H1 (cell line): ENCODE measurements around the gene RHBDF1. TPM values are rescaled to one million over a fixed set of nuclear protein-coding genes. Genes with fewer than 3 reads are reported as not detected.

Experiments
- CTCF ChIA-PET: fragments of 300-600 bp; sonication (Branson Sonifier 250); formaldehyde crosslinking; loops from one replicate; lab custom pipeline; 2021; ENCODE audit not compliant: partially characterized antibody; lab: Charles Lee
- POLR2A ChIA-PET: fragments of 300-600 bp; sonication (Branson Sonifier 250); formaldehyde crosslinking; loops from one replicate; lab custom pipeline; 2021; ENCODE audit warnings: inconsistent platforms; ENCODE audit not compliant: partially characterized antibody; lab: Charles Lee
- DNase-seq, 2 experiments: peaks; one replicate each; pipeline versions ENCODE4 v3.0.0 to v3.0.0-alpha.2; 2010 to 2022; ENCODE audit warnings: low spot score in 2 of 2, low read depth in 1 of 2, mixed read lengths in 1 of 2
- FAIRE-seq: peaks from 2 replicates; lab custom pipeline; 2011; peaks lifted over from hg19 to GRCh38; lab: Jason Lieb, UNC
- H2AFZ ChIP-seq: 2 replicates; pipeline ENCODE4 v1.8.1; 2012; ENCODE audit warnings: low read length, inconsistent platforms
- H2AK5ac ChIP-seq: 2 replicates; pipeline ENCODE4 v1.6.1; 2013; ENCODE audit warnings: low read depth, low read length
- H2BK120ac ChIP-seq: replicated peaks from 2 replicates; pipeline ENCODE3; 2013; ENCODE audit warnings: low read depth, low read length, inconsistent platforms
- H2BK12ac ChIP-seq: 2 replicates; pipeline ENCODE4 v1.6.1; 2013; ENCODE audit warnings: low read depth, low read length
- H2BK15ac ChIP-seq: 2 replicates; pipeline ENCODE4 v1.6.1; 2013; ENCODE audit warnings: low read length
- H2BK20ac ChIP-seq: 2 replicates; pipeline ENCODE4 v1.6.1; 2013; ENCODE audit warnings: low read length
- H2BK5ac ChIP-seq: 2 replicates; pipeline ENCODE4 v1.6.1; 2013; ENCODE audit warnings: low read depth, low read length
- H3K14ac ChIP-seq: 2 replicates; pipeline ENCODE4 v1.6.1; 2013; ENCODE audit warnings: inconsistent platforms; ENCODE audit not compliant: insufficient read length
- H3K18ac ChIP-seq: 2 replicates; pipeline ENCODE4 v1.6.1; 2013; ENCODE audit warnings: low read length; ENCODE audit errors: extremely low read depth
- H3K23ac ChIP-seq: 2 replicates; pipeline ENCODE4 v1.6.1; 2013; ENCODE audit warnings: inconsistent platforms; ENCODE audit not compliant: insufficient read length
- H3K23me2 ChIP-seq: 2 replicates; pipeline ENCODE4 v1.6.1; 2013; ENCODE audit warnings: low read depth, low read length
- H3K27ac ChIP-seq: 2 replicates; pipeline ENCODE4 v1.6.1; 2011; ENCODE audit warnings: low read depth, low read length, inconsistent platforms
- H3K27me3 ChIP-seq, 4 experiments: replicated peaks in 1 of 4; 1 replicate in 1 of 4; 2 replicates in 3 of 4; pipeline versions ENCODE4 v1.6.1 to v1.8.1; 2011 to 2013; ENCODE audit warnings: low read length in 3 of 4, mild to moderate bottlenecking in 3 of 4, inconsistent platforms in 2 of 4, mixed read lengths in 2 of 4, moderate library complexity in 1 of 4; ENCODE audit not compliant: control insufficient read depth in 3 of 4, insufficient read depth in 3 of 4; ENCODE audit errors: extremely low read depth in 1 of 4
- H3K36me3 ChIP-seq, 4 experiments: 2 replicates each; pipeline versions ENCODE4 v1.6.1 to v1.8.1; 2011 to 2013; ENCODE audit warnings: mild to moderate bottlenecking in 4 of 4, low read length in 3 of 4, moderate library complexity in 2 of 4, control low read depth in 1 of 4, inconsistent platforms in 1 of 4; ENCODE audit not compliant: insufficient read depth in 4 of 4, control insufficient read depth in 2 of 4
- H3K4ac ChIP-seq: replicated peaks from 2 replicates; pipeline ENCODE3; 2013; ENCODE audit warnings: low read length, low read depth, mixed read lengths, inconsistent platforms; ENCODE audit not compliant: insufficient read length
- H3K4me1 ChIP-seq, 4 experiments: replicated peaks in 1 of 4; 1 replicate in 1 of 4; 2 replicates in 3 of 4; pipeline versions ENCODE4 v1.6.1 to v1.8.1; 2011 to 2013; ENCODE audit warnings: low read length in 3 of 4, inconsistent platforms in 2 of 4, mixed read lengths in 1 of 4; ENCODE audit not compliant: insufficient read depth in 4 of 4, control insufficient read depth in 3 of 4
- H3K4me2 ChIP-seq, 2 experiments: 2 replicates each; pipeline versions ENCODE4 v1.6.1 to v1.8.1; 2011 to 2013; ENCODE audit warnings: low read depth in 2 of 2, low read length in 2 of 2, control low read depth in 1 of 2, inconsistent platforms in 1 of 2, mild to moderate bottlenecking in 1 of 2; ENCODE audit not compliant: insufficient read depth in 1 of 2
- H3K4me3 ChIP-seq, 4 experiments: fragments of 200-600, 300-600 bp in 1 of 4; sonication (generic), shearing (Covaris generic), sonication (Bioruptor Twin) in 1 of 4; 2 replicates each; pipeline versions ENCODE4 v1.5.1 to v1.8.1; 2011 to 2016; ENCODE audit warnings: low read length in 4 of 4, low read depth in 3 of 4, control low read depth in 2 of 4, inconsistent platforms in 2 of 4, mild to moderate bottlenecking in 2 of 4, mixed read lengths in 1 of 4, moderate library complexity in 1 of 4; ENCODE audit not compliant: insufficient read depth in 2 of 4; ENCODE audit errors: extremely low read depth in 1 of 4
- H3K56ac ChIP-seq: replicated peaks from 2 replicates; pipeline ENCODE3; 2013; ENCODE audit warnings: low read depth, mild to moderate bottlenecking, mixed read lengths, low read length, inconsistent platforms; ENCODE audit not compliant: insufficient read length
- H3K79me1 ChIP-seq: 2 replicates; pipeline ENCODE4 v1.6.1; 2013; ENCODE audit warnings: low read depth, low read length, control low read depth
- H3K79me2 ChIP-seq, 2 experiments: 2 replicates each; pipeline versions ENCODE4 v1.6.1 to v1.8.1; 2012 to 2013; ENCODE audit warnings: low read length in 2 of 2, mild to moderate bottlenecking in 2 of 2, inconsistent platforms in 1 of 2; ENCODE audit not compliant: insufficient read depth in 2 of 2, control insufficient read depth in 1 of 2
- H3K9ac ChIP-seq, 4 experiments: replicated peaks in 1 of 4; 1 replicate in 1 of 4; 2 replicates in 3 of 4; pipeline versions ENCODE4 v1.6.1 to v1.8.1; 2011 to 2013; ENCODE audit warnings: low read depth in 3 of 4, low read length in 3 of 4, control low read depth in 2 of 4, mild to moderate bottlenecking in 2 of 4, moderate library complexity in 2 of 4, inconsistent platforms in 1 of 4; ENCODE audit errors: extremely low read depth in 1 of 4
- H3K9me3 ChIP-seq, 2 experiments: 2 replicates each; pipeline versions ENCODE4 v1.6.1 to v1.8.1; 2012 to 2013; ENCODE audit warnings: mild to moderate bottlenecking in 2 of 2, moderate library complexity in 2 of 2, control low read depth in 1 of 2, inconsistent platforms in 1 of 2, low read depth in 1 of 2, low read length in 1 of 2, mixed read lengths in 1 of 2; ENCODE audit not compliant: insufficient read depth in 2 of 2
- H4K20me1 ChIP-seq, 2 experiments: replicated peaks in 1 of 2; 2 replicates each; pipeline versions ENCODE3 to v1.8.1; 2011 to 2013; ENCODE audit warnings: inconsistent platforms in 2 of 2, low read length in 2 of 2, mild to moderate bottlenecking in 1 of 2; ENCODE audit not compliant: insufficient read depth in 2 of 2, control insufficient read depth in 1 of 2
- H4K5ac ChIP-seq: 2 replicates; pipeline ENCODE4 v1.6.1; 2013; ENCODE audit warnings: low read length, low read depth, mixed read lengths, inconsistent platforms; ENCODE audit not compliant: insufficient read length
- H4K8ac ChIP-seq: 2 replicates; pipeline ENCODE4 v1.8.0; 2013; ENCODE audit warnings: mild to moderate bottlenecking, moderate library complexity, low read length, inconsistent platforms; ENCODE audit not compliant: insufficient read depth; ENCODE audit errors: extremely low read depth
- H4K91ac ChIP-seq: replicated peaks from 2 replicates; pipeline ENCODE3; 2013; ENCODE audit warnings: low read length, mixed read lengths, inconsistent platforms; ENCODE audit not compliant: insufficient read length
- POLR2AphosphoS5 ChIP-seq: IDR thresholded peaks from 2 replicates; pipeline ENCODE4 v1.6.1; 2011; ENCODE audit warnings: low read depth, low read length
- TAF7 ChIP-seq: optimal IDR thresholded peaks from 2 replicates; pipeline ENCODE3; 2011; ENCODE audit warnings: low read depth, mild to moderate bottlenecking, inconsistent platforms, low read length, moderate library complexity, borderline replicate concordance
- WGBS, 2 experiments: shearing (Covaris generic) in 1 of 2; methylation state at CpG; one replicate each; pipeline versions ENCODE4 v1.1.6 to v1.1.7; 2013 to 2015; ENCODE audit warnings: low lambda C conversion rate in 2 of 2, mixed read lengths in 2 of 2, inconsistent platforms in 1 of 2, low coverage in 1 of 2, missing lambda C conversion rate in 1 of 2; ENCODE audit not compliant: insufficient replicate concordance in 2 of 2, insufficient coverage in 1 of 2, insufficient read length in 1 of 2; ENCODE audit errors: extremely low coverage in 1 of 2, missing lambda C conversion rate in 1 of 2; 5-methylcytosine and 5-hydroxymethylcytosine counted together
- polyA plus RNA-seq, 7 experiments: library from polyadenylated mRNA; depleted of rRNA in 3 of 7; stranded (reverse) in 5 of 7; unstranded in 2 of 7; fragments of >200 nt in 5 of 7; fragments of 200-250 nt in 2 of 7; gene quantifications; 1 replicate in 5 of 7; 2 replicates in 1 of 7; 4 replicates in 1 of 7; pipeline versions ENCODE4 v1.2.1 to v1.2.3, GENCODE V29; 2011 to 2013; ENCODE audit warnings: missing spikeins in 2 of 7, mixed read lengths in 2 of 7
- total RNA-seq: library from RNA; stranded (reverse); fragmentation: NEBNext Ultra II Directional; extraction: Animal tissue kit (Norgen Biotek cat#: 25700); gene quantifications from 2 replicates; pipeline ENCODE4 v1.2.1, GENCODE V29; 2021

RHBDF1 gene
- total and polyA plus RNA-seq, 2 of the 8 experiments (the other 6 are each of a cell fraction or from before 2014, with no cell fraction given) = 37.4 to 51.6 TPM

DNA sequence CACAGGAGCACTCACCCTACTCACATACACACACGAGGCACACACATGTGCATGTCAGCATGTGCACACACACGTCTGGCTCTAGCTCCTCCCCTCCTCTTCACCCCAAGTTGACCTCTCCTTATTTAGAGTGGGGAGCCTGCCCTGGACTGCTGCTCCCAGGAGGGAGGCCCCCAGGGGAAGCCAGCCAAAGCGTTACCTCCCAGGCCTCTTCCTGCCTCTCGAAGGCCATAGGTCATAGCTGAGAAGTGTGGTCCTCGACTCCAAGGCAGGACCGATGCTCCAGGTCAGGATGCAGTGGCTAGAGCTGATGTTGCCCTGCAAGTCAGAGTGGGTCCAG lies 37.8 kb downstream of the RHBDF1 start:
- Histone ChIP-seq H3K4me3 (no peak overlapping the region), H3K23me2 (peaks cover 2% of the 10 kb centered on the region; the same call in 1 of the 2 replicates), H3K79me2 (no peaks in the 10 kb centered on the region), H4K91ac (no peak overlapping the region), H4K5ac (no peak overlapping the region), H2AFZ (no peak overlapping the region), H3K79me1 (no peaks in the 10 kb centered on the region), H2BK120ac (no peak overlapping the region), H3K27ac (no peak overlapping the region), H2BK12ac (no peak overlapping the region), H3K18ac (no peak overlapping the region), H3K23ac (no peak overlapping the region), H4K20me1 (peaks cover 0 to 11% of the 10 kb centered on the region in 2 experiments), H3K27me3 (no peaks in the 10 kb centered on the region), H2BK15ac (no peak overlapping the region), H3K4ac (no peak overlapping the region), H3K9ac (no peak overlapping the region), H3K4me2 (no peak overlapping the region), H2AK5ac (0 out of 2 replicates have a peak overlapping the region, but pooled peaks have one; percentile 9), H3K36me3 (no peaks in the 10 kb centered on the region; a peak in 1 of 8 replicates), H4K8ac (no peak overlapping the region), H3K56ac (no peak overlapping the region), H2BK20ac (no peak overlapping the region), H2BK5ac (0 out of 2 replicates have a peak overlapping the region, but pooled peaks have one; percentile 18), H3K9me3 (no peaks in the 10 kb centered on the region), H3K4me1 (no peaks in the 10 kb centered on the region; a peak in 1 of 7 replicates), H3K14ac (no peak overlapping the region)
- TF ChIP-seq POLR2AphosphoS5 (0 out of 2 replicates have a peak, but pooled peaks have one; percentile 15), TAF7 (no peak)
- CTCF ChIA-PET = interaction anchor here (1.0 to 1.5 kb wide), 2 partner anchors 31 to 62 kb away, joined by 4 read pairs; no protein-coding TSS in a partner anchor
- no peak for DNase-seq
- POLR2A ChIA-PET = interaction anchor here (0.7 to 1.6 kb wide), 5 partner anchors 11 to 35 kb away, joined by 3 to 5 read pairs (median 3); partner anchors contain the start of genes POLR3K and SNRNP25
- FAIRE-seq = no peak
- WGBS, 2 experiments = 81% methylated on average over 6 of the region's 6 CpGs; no CpG with 5 or more reads in 1 of the 2 experiments
